GM19395 (cell line): ENCODE data around the gene EME2.

Source experiments
- ATAC-seq: cut with Tn5 transposase; IDR thresholded peaks from one replicate; pipeline ENCODE4 v1.9.1; 2021; ENCODE audit warnings: mild to moderate bottlenecking, moderate library complexity; ENCODE audit not compliant: unreplicated experiment

The EME2 gene

GRCh38 chr16:1745181-1745899 is 27.3 kb upstream of the EME2 start:
- ATAC-seq, result no peak

- no peak for ATAC-seq
Observed at GRCh38 chr16:1745900-1746692, 26.5 kb upstream of the EME2 start.

GRCh38 chr16:1746693-1747195 is 25.9 kb upstream of the EME2 start:
- ATAC-seq, result no peak

- ATAC-seq, result no peak
Observed at GRCh38 chr16:1747934-1748333, 24.7 kb upstream of the EME2 start.

DNA sequence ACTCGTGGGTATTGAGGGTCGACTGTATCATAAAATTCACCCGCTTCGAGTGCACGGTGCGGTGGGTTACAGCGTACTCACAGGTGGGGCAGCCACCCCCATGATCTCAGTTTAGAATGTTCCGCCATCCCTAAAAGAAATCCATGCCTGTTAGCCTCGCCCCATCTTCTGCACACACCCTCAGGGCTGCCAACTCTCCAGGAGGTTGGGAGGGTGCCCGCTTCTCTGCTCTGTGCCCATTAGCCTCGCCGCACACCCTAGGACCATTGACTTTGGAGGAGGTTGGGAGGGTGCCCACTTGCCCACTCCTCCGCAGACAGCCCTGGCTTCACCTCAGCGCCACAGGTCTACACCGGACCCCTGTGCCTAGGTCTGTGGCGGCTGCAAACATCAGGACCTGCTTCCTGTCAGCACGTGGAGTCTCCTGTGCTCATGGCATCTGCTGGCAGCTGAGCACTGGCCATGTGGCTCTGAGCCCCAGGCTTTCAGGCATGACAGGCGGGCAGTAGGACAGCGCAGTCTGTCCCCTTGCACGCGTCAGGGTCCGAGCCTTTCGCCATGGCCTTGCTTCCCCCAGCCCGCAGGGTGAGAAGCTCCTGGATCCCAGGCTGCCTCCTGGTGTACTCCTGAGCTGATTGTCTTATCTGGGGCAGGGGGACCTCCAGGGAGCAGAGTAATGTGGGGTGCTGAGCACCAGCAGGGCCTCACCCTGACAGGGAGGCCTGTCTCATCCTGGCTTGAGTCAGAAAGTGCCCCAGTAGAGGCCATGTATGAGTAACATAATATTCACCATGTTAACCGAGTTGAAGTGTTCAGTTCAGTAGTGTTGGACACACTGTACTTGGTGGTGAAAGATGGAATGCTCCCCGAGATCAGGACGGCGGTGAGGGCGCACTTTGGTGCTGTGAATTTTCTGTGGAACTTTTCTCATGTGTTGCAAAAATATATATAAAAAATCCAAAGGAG is 23.2 kb upstream of the EME2 start:
- no peak for ATAC-seq

GRCh38 chr16:1751946-1752345 is 20.7 kb upstream of the EME2 start:
- ATAC-seq, result no peak

GRCh38 chr16:1752853-1753252 is 19.8 kb upstream of the EME2 start:
- ATAC-seq, result no peak

GRCh38 chr16:1754204-1754603 is 18.4 kb upstream of the EME2 start:
- no peak for ATAC-seq

DNA sequence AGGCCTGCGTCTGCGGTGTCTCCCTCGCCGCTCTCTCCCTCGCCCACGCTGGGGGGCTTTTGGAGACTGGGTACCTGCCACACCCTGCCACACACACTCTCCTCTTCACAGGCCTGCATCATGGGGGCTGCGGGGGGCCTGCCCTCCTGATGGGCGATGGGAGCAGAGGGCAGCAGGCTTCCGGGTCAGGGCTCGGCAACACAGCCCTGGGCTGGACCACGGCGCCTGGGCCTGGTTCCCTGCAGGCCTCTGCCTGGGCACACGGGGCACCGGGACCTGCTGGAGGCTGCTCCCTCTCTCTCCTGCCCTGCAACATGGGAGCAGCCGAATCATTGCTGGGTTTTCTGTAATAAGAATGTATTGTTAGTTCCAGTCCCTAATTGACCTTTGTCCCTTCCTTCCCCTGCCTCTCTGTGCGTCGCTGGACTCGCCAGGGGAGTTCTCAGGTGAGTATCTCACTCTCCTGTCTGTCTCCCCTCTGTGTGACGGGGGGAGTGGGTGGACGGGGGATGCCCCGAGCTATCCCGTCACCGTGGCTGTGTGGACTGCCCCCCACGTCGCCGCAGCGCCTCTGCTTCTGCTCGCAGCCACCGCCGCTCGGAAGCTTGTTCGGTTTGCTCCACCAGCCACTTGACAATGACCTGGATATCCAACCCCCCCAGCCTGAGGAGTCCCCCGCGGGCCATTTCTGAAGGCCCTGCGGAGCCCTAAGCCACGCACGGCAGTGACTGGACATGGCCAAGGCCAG is 14.7 kb upstream of the EME2 start:
- no peak for ATAC-seq

- ATAC-seq, result no peak
Observed at GRCh38 chr16:1758923-1759322, 13.7 kb upstream of the EME2 start.

GRCh38 chr16:1759511-1759910 is 13.1 kb upstream of the EME2 start:
- no peak for ATAC-seq

DNA sequence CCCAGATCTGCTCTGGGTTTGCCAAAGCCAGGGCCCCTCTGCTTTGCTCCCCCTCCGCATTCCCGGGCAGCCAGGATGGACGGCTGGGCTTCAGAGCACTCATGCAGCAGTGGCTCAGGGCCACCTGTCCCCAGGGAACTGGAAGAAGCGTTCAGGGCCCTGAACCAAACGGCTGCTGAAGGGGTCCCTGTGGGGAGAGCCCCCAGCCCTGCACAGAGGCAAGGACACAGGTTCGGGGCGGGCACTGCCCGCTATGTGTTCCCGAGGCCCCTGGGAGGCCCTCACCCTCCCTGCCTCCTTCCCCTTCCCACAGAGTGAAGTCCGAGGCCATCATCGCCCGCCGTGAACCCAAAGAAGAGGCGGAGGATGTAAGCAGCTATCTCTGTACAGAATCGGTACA is 11.7 kb upstream of the EME2 start:
- ATAC-seq, result no peak

- no peak for ATAC-seq
Observed at GRCh38 chr16:1761751-1762150, 10.9 kb upstream of the EME2 start.

- no peak for ATAC-seq
Observed at GRCh38 chr16:1762196-1762878, 10.3 kb upstream of the EME2 start.

GRCh38 chr16:1762879-1763520 is 9.6 kb upstream of the EME2 start:
- ATAC-seq, result no peak

GRCh38 chr16:1763521-1764511 is 8.8 kb upstream of the EME2 start:
- ATAC-seq, result no peak

GRCh38 chr16:1764971-1765370 is 7.6 kb upstream of the EME2 start:
- ATAC-seq, result no peak

- no peak for ATAC-seq
Observed at GRCh38 chr16:1765826-1766225, 6.8 kb upstream of the EME2 start.
